ENCODE measurements around the gene GPBP1L1. TPM values are rescaled to one million over a fixed set of nuclear protein-coding genes. Genes with fewer than 3 reads are reported as not detected.

The GPBP1L1 gene
- total RNA-seq, 2 donors from 2014 or later = 117 to 124 TPM

- Mint-ChIP-seq H3K27me3 (ENCODE audit: insufficient read depth) (no peaks in the 10 kb centered on the region), H3K4me3 (no peak overlapping the region), H3K36me3 (ENCODE audit: low read depth) (peaks cover 65% of the 10 kb centered on the region), H3K4me1 (no peaks in the 10 kb centered on the region), H3K9me3 (no peaks in the 10 kb centered on the region), H3K27ac (peak overlapping the region; percentile 21)
- Histone ChIP-seq H3K27ac (ENCODE audit: low read depth, low read length) (no peak overlapping the region), H3K36me3 (ENCODE audit: control insufficient read depth, insufficient read depth, low read length) (peaks cover 56% of the 10 kb centered on the region), H3K9me3 (ENCODE audit: control insufficient read depth, low read length) (no peaks in the 10 kb centered on the region), H3K4me1 (ENCODE audit: control insufficient read depth, insufficient read depth, low read length) (no peaks in the 10 kb centered on the region), H3K9ac (ENCODE audit: extremely low read depth, low read length, poor library complexity, severe bottlenecking) (no peak overlapping the region), H3K4me3 (ENCODE audit: low read length) (no peak overlapping the region), H3K27me3 (ENCODE audit: control insufficient read depth, insufficient read depth, low read length, poor library complexity, severe bottlenecking) (no peaks in the 10 kb centered on the region)
- no peak for DNase-seq
- WGBS, 2 experiments (ENCODE audit: insufficient coverage in 1 of 2, insufficient read length in 1 of 2) = 94% methylated on average over 2 of the region's 2 CpGs; no CpG with 5 or more reads in 1 of the 2 experiments
- no peak for TF ChIP-seq CTCF (conservative IDR thresholded peaks at IDR 0.05)
Observed at GRCh38 chr1:45660336-45660735, 26.0 kb downstream of the GPBP1L1 start.

- Mint-ChIP-seq H3K4me3 (no peak overlapping the region), H3K27ac (no peak overlapping the region), H3K27me3 (ENCODE audit: insufficient read depth) (no peaks in the 10 kb centered on the region), H3K36me3 (ENCODE audit: low read depth) (peaks cover 73% of the 10 kb centered on the region), H3K9me3 (no peaks in the 10 kb centered on the region), H3K4me1 (no peaks in the 10 kb centered on the region)
- Histone ChIP-seq H3K27ac (ENCODE audit: low read depth, low read length) (no peak overlapping the region), H3K36me3 (ENCODE audit: control insufficient read depth, insufficient read depth, low read length) (peaks cover 67% of the 10 kb centered on the region), H3K9ac (ENCODE audit: extremely low read depth, low read length, poor library complexity, severe bottlenecking) (no peak overlapping the region), H3K27me3 (ENCODE audit: control insufficient read depth, insufficient read depth, low read length, poor library complexity, severe bottlenecking) (no peaks in the 10 kb centered on the region), H3K4me3 (ENCODE audit: low read length) (no peak overlapping the region), H3K4me1 (ENCODE audit: control insufficient read depth, insufficient read depth, low read length) (no peaks in the 10 kb centered on the region), H3K9me3 (ENCODE audit: control insufficient read depth, low read length) (no peaks in the 10 kb centered on the region)
- DNase-seq = no peak
- no peak for TF ChIP-seq CTCF (conservative IDR thresholded peaks at IDR 0.05)
- 80 to 100% methylated on average over 1 to 2 of the region's 2 CpGs for WGBS, 2 experiments (ENCODE audit: insufficient coverage in 1 of 2, insufficient read length in 1 of 2)
Observed at GRCh38 chr1:45659222-45659621, 27.1 kb downstream of the GPBP1L1 start.

- WGBS, 2 experiments (ENCODE audit: insufficient coverage in 1 of 2, insufficient read length in 1 of 2) = 97 to 100% methylated on average over 1 to 2 of the region's 2 CpGs
- no peak overlapping the region for H3K4me3 Mint-ChIP-seq
- no peaks in the 10 kb centered on the region for H3K4me1 ChIP-seq (ENCODE audit: control insufficient read depth, insufficient read depth, low read length)
- H3K27ac ChIP-seq (ENCODE audit: low read depth, low read length) = no peak overlapping the region
- no peaks in the 10 kb centered on the region for H3K4me1 Mint-ChIP-seq
- no peak for TF ChIP-seq CTCF (conservative IDR thresholded peaks at IDR 0.05)
- no peak for DNase-seq
- no peaks in the 10 kb centered on the region for H3K27me3 Mint-ChIP-seq (ENCODE audit: insufficient read depth)
- no peak overlapping the region for H3K4me3 ChIP-seq (ENCODE audit: low read length)
- H3K27me3 ChIP-seq (ENCODE audit: control insufficient read depth, insufficient read depth, low read length, poor library complexity, severe bottlenecking) = no peaks in the 10 kb centered on the region
- H3K9me3 Mint-ChIP-seq = no peaks in the 10 kb centered on the region
- H3K36me3 Mint-ChIP-seq (ENCODE audit: low read depth) = peaks cover 70% of the 10 kb centered on the region
- H3K9me3 ChIP-seq (ENCODE audit: control insufficient read depth, low read length) = no peaks in the 10 kb centered on the region
- H3K36me3 ChIP-seq (ENCODE audit: control insufficient read depth, insufficient read depth, low read length) = peaks cover 77% of the 10 kb centered on the region
- H3K9ac ChIP-seq (ENCODE audit: extremely low read depth, low read length, poor library complexity, severe bottlenecking) = no peak overlapping the region
- no peak overlapping the region for H3K27ac Mint-ChIP-seq
Observed at GRCh38 chr1:45658171-45658570, 28.2 kb downstream of the GPBP1L1 start.
